ENCODE data around the gene CXCR1. TPM values are rescaled to one million over a fixed set of nuclear protein-coding genes. Genes with fewer than 3 reads are reported as not detected.

The CXCR1 gene
- total RNA-seq, 1 experiment from 2014 or later, result not detected

DNA sequence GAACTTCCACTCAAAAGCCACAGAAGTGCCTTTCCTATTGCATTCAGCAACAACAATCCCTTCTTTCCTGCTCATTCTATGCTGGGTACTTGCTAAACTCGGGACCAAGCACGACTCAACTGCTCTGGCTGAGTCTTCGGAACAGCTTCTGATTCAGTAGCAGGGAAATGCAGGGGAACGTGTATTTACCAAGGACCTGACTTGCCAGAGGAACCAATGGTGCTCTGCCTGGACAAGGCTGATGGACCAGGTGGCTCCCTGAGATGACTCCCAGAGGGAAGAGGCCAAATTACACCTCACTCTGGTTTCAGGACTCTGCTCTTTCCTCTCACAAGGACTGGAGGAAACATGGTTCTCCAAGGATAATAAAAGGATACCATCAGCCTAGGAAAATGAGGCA, 28.7 kb downstream of the CXCR1 start:
- Histone ChIP-seq H3K36me3 (ENCODE audit: control insufficient read depth, insufficient read depth, low read length) (no peaks in the 10 kb centered on the region), H3K4me1 (no peaks in the 10 kb centered on the region), H3K27me3 (replicated peaks; ENCODE audit: control insufficient read depth, insufficient read depth, low read length) (no peaks in the 10 kb centered on the region; the same call in none of the 2 replicates), H3K4me3 (ENCODE audit: low read depth, low read length) (no peak overlapping the region), H3K9me3 (no peaks in the 10 kb centered on the region)
- Mint-ChIP-seq H3K4me1 (ENCODE audit: low read depth, unreplicated experiment) (no peaks in the 10 kb centered on the region), H3K9me3 (ENCODE audit: unreplicated experiment) (no peaks in the 10 kb centered on the region), H3K27me3 (ENCODE audit: insufficient read depth, unreplicated experiment) (peaks cover 13% of the 10 kb centered on the region), H3K27ac (ENCODE audit: unreplicated experiment) (no peak overlapping the region), H3K4me3 (ENCODE audit: unreplicated experiment) (no peak overlapping the region), H3K36me3 (ENCODE audit: insufficient read depth, unreplicated experiment) (no peaks in the 10 kb centered on the region)
- intact Hi-C loops (cut with micrococcal nuclease; ENCODE audit: unreplicated experiment), result no loop called here
- BruUV-seq (replicated peaks), result no TSS peak
- ChIA-PET CTCF (no interaction called here), POLR2A (no interaction called here)
- no peak for DNase-seq
- TF ChIP-seq CTCF (IDR thresholded peaks at IDR 0.05; ENCODE audit: insufficient read depth in 1 of 2, low read depth in 1 of 2, low read length in 1 of 2, severe bottlenecking in 1 of 2, unreplicated experiment in 1 of 2), result no peak

GRCh38 chr2:218137514-218137913, 29.2 kb downstream of the CXCR1 start:
- intact Hi-C loops (cut with micrococcal nuclease; ENCODE audit: unreplicated experiment), result no loop called here
- no TSS peak for BruUV-seq (replicated peaks)
- Histone ChIP-seq H3K9me3 (no peaks in the 10 kb centered on the region), H3K27me3 (replicated peaks; ENCODE audit: control insufficient read depth, insufficient read depth, low read length) (no peaks in the 10 kb centered on the region; the same call in none of the 2 replicates), H3K4me1 (no peaks in the 10 kb centered on the region), H3K4me3 (ENCODE audit: low read depth, low read length) (no peak overlapping the region), H3K36me3 (ENCODE audit: control insufficient read depth, insufficient read depth, low read length) (no peaks in the 10 kb centered on the region)
- peaks cover 13% of the 10 kb centered on the region for H3K27me3 Mint-ChIP-seq (ENCODE audit: insufficient read depth, unreplicated experiment)
- H3K27ac Mint-ChIP-seq (ENCODE audit: unreplicated experiment), result no peak overlapping the region
- ChIA-PET CTCF (no interaction called here), POLR2A (no interaction called here)
- no peaks in the 10 kb centered on the region for H3K9me3 Mint-ChIP-seq (ENCODE audit: unreplicated experiment)
- no peak overlapping the region for H3K4me3 Mint-ChIP-seq (ENCODE audit: unreplicated experiment)
- H3K36me3 Mint-ChIP-seq (ENCODE audit: insufficient read depth, unreplicated experiment), result no peaks in the 10 kb centered on the region
- H3K4me1 Mint-ChIP-seq (ENCODE audit: low read depth, unreplicated experiment), result no peaks in the 10 kb centered on the region
- no peak for DNase-seq
- no peak for TF ChIP-seq CTCF (IDR thresholded peaks at IDR 0.05; ENCODE audit: insufficient read depth in 1 of 2, low read depth in 1 of 2, low read length in 1 of 2, severe bottlenecking in 1 of 2, unreplicated experiment in 1 of 2)

DNA sequence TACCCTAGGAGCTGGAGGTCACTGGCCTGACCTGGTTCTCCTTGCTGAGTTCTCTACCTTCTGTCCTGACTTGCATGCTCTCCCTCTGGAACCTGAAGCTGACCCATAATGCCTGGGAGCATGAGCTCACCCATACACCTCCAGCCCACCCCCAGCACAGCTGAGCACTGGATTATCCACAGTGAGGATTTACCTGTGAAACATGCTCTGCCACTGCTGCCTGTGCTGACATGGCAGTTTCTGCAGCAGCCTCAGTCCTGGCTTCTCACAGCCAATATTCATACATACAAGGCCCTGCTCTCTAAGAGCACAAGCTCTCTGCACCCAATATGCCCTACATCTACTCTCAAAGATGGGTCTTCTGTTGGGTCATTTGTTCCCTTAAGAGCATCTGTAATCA, 35.9 kb downstream of the CXCR1 start:
- H3K4me1 Mint-ChIP-seq (ENCODE audit: low read depth, unreplicated experiment), result no peaks in the 10 kb centered on the region
- Histone ChIP-seq H3K36me3 (ENCODE audit: control insufficient read depth, insufficient read depth, low read length) (no peaks in the 10 kb centered on the region), H3K4me1 (no peaks in the 10 kb centered on the region), H3K4me3 (ENCODE audit: low read depth, low read length) (no peak overlapping the region), H3K27me3 (replicated peaks; ENCODE audit: control insufficient read depth, insufficient read depth, low read length) (no peaks in the 10 kb centered on the region; the same call in 1 of the 2 replicates), H3K9me3 (no peaks in the 10 kb centered on the region)
- H3K27me3 Mint-ChIP-seq (ENCODE audit: insufficient read depth, unreplicated experiment), result peaks cover 15% of the 10 kb centered on the region
- H3K36me3 Mint-ChIP-seq (ENCODE audit: insufficient read depth, unreplicated experiment), result no peaks in the 10 kb centered on the region
- TF ChIP-seq CTCF (IDR thresholded peaks at IDR 0.05; ENCODE audit: insufficient read depth in 1 of 2, low read depth in 1 of 2, low read length in 1 of 2, severe bottlenecking in 1 of 2, unreplicated experiment in 1 of 2), result no peak
- no peaks in the 10 kb centered on the region for H3K9me3 Mint-ChIP-seq (ENCODE audit: unreplicated experiment)
- POLR2A ChIA-PET, result no interaction called here
- DNase-seq, result no peak
- H3K4me3 Mint-ChIP-seq (ENCODE audit: unreplicated experiment), result no peak overlapping the region
- intact Hi-C loops (cut with micrococcal nuclease; ENCODE audit: unreplicated experiment), result no loop called here
- no TSS peak for BruUV-seq (replicated peaks)
- H3K27ac Mint-ChIP-seq (ENCODE audit: unreplicated experiment), result no peak overlapping the region
- CTCF ChIA-PET, result interaction anchor here (0.6 kb wide), 1 partner anchor 139 kb away, joined by 6 read pairs; no protein-coding TSS in a partner anchor
